ENCODE data around the gene PRKN.

Gene PRKN

DNA sequence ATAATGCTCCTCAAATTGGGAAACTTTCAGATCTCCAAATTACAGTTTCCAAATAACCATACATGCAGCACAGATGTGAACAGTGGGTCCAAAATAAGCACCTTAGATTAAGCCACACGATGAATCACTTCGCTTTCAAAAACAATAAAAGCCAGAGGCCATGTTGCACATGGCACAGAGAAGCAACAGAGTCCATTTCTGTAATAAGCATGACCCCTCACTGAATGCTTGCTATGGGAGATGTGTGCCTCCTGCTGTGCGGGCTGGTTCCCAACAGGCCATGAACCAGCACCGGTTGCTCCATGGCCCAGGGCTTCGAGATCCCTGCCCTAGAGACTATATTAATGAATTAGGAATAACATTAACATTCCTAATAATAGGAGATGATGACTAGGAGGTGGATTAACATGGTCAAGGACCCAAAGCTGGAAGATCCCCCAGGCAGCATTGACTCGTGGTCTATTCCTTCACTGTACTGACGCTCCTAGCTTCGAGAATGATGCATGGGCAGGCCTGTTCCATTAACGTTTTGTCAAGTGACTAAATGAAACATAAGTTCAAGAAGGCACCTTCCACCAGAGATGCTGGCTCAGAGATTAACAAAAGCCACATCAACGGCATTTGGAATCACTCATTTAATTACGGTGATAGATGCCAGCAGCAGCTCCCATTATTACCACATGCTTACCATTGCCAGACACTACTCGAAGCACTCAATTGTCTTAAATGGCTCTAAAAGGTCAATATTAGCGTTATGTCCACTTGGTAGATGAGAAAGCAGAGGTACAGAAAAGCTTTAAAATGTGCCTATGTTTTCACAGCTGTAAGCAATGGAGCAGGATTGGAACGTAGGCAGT is 983.1 kb downstream of the PRKN start:
- DNase-seq, result no peak

DNA sequence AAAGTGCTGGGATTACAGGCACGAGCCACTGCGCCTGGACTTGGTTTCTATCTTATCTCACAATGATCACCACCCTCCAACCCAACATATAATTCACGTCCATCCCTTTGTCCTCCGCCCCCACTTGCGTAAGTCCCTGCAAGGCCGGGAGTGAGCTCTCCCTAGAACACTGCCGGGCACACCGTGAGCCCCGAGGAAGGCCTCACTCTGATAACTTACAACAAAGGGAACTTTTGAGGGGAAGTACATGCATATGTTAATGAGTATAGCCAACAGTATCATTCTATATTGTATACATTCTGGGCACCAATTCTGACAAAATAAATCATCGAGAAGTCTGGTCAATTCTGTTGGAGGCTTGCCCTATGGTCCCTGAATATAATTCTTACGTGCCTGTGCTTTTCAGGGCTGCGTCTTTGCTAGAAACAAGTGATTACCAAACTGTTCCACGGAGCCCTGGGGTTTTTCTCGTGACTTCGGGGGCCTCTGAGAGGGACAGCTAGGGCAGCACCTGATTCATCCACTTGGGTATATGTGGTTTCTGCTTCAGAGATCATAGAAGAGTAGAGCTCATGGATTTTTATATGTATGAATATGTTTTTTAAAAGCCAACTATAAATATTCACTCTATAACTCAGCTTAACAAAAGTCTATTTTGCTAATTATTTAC is 983.9 kb downstream of the PRKN start:
- DNase-seq, result no peak

DNA sequence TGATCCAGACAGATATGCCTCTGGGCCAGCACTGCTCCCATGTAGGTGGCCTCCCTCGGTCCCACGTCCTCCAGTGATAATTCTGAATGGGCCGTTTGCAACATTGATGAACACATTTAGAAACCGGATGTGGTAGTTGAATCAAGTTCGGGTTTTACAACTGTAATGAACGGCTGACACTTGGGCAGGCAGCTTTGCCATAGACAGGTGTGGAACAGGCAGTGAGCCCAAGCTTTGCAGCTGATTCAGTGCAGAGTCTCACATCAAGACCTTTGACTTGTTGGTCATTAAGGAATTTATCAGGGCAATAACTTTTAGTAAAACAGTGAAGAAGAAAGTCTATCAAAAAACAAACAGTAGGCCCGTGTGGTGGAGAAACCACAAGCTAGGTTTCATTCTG is 987.1 kb downstream of the PRKN start:
- DNase-seq, result no peak

DNA sequence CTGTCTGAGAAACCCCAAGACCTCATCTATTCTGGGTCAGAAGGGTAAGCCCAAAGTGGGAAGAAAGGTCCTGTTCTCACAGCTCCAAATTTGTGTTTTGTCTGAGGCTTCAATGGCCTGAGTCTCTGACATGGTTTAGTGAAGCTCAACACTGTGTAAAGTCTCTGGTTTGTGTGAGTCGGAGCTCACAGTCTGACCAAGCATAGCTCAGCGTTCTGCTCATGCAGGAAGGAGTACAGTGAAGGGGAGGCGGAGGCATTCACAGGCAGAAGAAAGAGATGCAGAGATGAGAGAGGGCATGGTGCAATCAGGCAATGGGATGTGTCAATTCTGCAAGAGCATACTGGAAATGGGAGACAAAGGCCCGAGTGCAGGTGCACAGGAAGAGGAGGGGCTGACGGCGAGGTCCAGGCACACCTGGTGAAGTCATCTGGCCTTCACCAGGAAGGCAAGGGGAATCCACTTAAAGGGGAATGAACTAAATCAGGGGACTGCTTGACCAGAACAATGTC is 990.7 kb downstream of the PRKN start:
- no peak for DNase-seq

DNA sequence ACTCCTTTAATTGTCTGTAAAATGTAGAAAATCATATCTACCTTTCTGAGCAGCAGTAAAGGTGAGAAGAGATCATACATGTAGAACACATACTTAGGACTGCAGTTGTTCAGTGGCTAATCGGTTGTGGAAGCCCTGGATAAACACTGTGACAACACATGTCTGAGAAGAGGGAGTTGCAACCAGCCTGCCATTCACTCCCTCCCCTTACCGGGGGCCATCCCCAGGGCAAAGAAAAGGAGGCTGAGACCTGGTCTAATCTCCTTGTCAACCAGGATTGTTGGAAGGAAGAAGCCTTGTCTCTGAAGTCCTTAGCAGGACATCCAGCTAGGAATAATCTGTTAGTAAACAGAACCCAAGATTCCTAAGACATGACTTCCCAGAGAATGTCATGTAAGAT is 991.2 kb downstream of the PRKN start:
- no peak for DNase-seq

DNA sequence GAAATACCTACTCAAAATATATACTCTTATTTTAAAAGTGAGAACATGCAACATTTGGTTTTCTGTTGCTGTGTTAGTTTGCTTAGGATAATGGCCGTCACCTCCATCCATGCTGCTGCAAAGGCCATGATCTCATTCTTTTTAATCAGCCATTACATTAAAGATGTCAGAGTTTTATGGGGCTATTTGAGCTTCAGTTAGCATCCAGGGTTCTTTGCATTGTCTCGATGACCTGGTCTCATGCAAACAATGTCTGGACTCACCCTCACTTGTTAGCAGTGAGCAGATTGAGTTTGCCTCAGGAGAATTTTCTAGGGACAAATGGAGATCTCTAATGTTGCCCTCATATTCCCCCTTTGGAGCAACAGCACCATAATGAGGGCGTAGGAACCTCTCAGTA is 995.0 kb downstream of the PRKN start:
- no peak for DNase-seq

DNA sequence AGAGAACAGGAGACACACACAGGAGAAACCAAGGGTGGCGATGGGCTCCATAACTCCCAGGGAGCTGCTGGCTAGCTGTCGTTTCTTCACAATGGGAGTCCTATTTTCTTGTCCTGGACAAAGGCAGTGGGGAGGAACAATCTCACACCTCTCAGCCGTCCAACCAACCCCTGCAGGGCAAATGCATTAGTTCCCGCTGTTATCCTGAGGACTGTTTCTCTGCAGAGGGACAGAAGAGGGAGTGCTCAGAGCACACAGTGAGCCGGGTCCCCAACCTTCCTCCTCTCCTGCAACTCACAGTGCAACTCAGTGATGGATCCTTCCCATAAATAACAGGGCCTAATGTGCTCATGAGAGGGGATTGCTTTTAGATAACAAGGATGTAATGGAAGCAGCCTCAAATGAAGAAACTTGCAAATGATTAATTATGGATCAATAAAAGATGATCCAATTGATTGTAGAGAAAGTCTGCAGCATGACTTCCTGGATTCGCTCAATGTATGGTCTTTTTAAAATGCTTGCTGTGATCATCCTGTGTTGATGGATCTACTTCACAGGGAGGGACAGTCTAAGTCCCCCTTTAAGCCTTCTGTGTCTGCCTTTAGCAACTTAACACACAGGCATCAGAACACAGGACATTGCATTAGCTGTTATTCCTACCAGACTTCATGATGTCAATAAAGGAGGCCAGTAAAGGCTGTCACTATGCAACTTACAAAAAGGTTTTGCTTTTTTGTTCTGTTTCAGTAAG is 1000.3 kb downstream of the PRKN start:
- no peak for DNase-seq

DNA sequence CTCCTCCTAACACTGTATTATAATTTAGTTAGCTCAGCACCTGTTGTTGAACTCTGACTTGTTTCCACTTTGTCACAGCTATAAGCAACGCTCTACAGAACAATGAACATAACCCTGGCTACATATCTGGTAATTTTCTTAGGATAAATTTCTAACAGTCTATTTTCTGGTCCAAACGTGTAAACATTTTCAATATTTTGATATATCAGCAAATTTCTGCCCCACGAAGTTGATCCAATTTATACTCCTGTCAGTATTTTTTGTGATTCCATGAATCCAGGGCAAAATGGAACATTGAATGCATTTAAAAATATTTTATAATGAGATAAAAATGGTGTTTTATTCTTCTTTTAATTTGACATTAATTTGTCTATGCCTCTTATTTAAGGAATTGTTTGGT is 1005.2 kb downstream of the PRKN start:
- no peak for DNase-seq

DNA sequence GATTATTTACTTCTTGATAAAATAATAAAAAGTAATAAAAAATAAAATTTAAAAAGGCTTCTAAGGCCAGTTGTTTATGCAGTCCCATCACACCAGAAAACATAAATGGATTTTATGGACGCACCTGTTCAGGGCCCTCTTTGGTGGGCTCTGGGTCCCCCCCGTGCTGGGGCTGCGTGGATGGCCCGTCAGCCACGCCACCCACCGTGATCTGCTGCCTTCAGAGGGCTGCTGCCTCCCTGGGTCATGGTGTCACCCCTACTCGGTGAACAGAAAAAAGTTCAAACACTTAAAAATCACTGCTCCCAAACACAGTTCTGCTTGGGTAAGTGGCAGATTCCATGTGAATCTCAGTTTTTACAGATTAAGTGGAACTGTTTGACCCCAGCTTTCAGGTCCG is 1006.1 kb downstream of the PRKN start:
- DNase-seq, result no peak

DNA sequence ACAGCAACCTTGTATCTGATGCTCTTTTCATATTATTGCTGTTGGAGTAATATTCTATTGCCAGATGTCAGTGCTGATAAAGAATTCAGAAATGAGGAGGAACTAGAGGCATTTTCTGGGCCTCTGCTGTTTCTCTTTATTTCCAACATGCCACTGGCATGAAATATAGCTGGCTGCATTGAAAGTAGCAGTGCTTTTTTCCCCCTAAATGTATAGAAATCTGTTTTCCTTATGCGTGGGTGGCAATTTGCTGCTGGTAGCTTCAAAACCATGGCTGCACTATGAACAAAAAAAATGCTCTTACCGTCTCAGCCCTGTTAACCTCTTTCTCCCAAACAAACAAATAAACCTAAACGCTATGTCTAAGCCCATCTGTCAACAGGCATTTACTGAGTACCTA is 1011.4 kb downstream of the PRKN start:
- DNase-seq, result no peak

DNA sequence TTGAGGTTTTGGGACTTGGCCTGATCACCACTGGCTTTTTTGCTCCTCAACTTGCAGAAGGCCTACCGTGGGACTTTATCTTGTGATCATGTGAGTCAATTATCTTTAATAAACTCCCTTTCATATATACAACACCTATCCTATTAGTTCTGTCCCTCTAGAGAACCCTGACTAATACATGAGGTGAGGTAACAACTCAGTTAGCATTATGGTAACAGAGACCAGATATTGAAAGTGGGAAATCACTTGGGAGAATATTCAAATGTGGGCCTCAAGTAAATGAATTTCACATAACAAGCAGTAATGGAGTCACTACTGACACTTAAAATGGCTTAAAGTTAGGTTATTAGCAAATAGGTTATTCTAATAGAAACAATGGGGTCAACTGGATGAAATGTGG is 1015.6 kb downstream of the PRKN start:
- no peak for DNase-seq

DNA sequence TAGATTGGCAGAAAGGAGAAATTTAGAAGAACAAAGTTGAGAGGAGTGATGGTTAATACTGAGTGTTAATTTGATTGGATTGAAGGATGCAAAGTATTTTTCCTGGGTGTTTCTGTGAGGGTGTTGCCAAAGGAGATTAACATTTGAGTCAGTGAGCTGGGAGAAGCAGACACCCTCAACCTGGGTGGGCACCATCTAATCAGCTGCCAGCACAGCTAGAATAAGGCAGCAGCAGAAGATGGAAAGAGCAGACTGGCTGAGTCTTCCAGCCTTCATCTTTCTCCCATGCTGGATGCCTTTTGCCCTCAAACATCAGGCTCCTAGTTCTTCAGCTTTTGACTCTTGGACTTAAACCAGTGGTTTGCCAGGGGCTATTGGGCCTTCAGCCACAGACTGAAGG is 1016.1 kb downstream of the PRKN start:
- DNase-seq, result no peak

DNA sequence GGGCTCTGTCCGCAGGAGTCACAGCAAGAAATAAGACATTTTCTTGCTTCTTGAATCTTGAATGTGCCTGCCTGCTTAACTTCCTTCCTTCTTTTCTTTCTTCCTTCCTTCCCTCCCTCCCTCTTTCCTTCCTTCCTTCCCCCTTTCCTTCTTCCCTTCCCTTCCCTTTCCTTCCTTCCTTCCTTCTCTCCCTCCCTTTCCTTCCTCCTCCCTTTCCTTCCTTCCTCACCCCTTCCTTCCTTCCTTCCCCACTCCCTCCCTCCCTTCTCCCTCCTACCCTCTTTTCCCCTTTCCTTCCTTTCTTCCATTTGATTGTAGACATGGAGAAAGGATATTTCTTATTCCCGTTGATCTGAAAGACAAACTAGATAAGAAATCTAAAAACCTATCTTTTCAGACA is 1016.9 kb downstream of the PRKN start:
- DNase-seq, result no peak

DNA sequence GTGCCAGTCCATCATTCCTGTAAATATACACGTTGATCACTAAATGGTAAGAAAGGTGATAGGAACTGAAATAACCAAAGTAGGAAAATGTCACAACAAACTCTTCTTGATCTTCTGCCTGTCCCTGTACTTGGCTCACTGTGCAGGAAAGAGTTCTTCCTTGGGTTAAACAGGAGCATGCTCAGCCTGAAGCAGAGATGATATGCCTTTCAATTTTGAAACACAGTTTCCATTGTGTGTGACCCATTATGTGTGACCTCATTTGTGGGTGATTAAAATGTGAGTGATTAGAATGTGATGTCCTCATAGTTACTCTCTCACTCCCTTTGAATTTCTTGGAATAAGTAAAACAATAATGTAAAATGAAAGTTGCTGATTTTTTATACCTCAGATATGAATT is 1026.5 kb downstream of the PRKN start:
- DNase-seq, result no peak

DNA sequence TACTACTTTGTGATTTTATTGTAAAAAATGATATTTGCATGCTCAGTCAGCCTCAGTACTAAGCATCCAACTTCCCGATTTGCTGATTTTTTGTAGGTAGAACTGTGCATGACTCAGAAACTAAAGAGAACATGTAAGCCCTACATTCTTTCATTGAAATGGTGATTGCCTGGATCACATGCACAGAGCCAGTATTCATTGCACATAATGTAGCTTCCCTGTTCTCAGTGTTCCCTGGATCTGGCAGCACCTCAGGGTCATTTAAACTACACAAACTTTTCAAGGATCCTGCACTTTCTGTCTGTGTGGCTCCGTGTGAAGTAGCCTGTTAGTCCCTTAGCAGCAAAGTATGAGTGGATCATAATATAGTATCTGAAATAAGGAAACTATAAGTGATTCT is 1030.8 kb downstream of the PRKN start:
- DNase-seq, result no peak

DNA sequence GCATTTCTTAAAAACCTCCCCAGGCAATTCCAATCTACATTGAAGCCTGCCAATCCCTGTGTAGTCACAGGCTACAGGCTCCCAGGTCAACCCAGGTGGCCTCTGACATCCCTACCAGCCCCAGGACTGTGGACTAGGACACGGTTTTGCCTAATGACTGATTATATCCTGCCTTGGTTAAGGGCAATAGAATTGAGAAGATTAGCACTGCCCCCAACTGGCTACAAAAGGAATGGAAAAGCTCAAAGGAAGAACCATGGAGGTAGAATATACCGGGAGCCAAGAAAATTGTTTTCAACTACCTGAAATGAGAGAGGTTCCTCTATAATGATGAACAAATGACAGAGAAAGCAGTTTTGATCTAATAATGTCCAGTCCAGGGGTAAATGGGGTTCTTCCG is 1032.6 kb downstream of the PRKN start:
- DNase-seq, result peak; percentile 23

DNA sequence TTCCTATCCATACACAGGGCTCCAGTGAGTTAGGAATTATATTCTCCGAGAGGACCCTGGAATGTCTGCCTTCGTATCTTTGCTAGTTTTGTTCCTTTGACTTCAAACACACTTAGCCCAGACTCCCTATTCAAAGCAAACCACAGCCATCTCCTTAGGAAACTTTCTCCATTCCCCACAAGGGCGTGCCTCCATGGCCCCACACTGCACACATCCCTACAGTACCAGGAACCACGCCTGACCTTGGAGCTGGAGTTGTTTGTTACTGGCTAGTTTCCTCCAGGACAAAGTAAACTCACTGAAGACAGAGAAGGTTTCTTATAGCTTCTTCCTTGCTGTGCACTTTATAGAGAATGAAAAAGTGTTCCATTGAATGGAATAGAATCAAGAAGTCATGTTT is 1040.9 kb downstream of the PRKN start:
- no peak for DNase-seq

DNA sequence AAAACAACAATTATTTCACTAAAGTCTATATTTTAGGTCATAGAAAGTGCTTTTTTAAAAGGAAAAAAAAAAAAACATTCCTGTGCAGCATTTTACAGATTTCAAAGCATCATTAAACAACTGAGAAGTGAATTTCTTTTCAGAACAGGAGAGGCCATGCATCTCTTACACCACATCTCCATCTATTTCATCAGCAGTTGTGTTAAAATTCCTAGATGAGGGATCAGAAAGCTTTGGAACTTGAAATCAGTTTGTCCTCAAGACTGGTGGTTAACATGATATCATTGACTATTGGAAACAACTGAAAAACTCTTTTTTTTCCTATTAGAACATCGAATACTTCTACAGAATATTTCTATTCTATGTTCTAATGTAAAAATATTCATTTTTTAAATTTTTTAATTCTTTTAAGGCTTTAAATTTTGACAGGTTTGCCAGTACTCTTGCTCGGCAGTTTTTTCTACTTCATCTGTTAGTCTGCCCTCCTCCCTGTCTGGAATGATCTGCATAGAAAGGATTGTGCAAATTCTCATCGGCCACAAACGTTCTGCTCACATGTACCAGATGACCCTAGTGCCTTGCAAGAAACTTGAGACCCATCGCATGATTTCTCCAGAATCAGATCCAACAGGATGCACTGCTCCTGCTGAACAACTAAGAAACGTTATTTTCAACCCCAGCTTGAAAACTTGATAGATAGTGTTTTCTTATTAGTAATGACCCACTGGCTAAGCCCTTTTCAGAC is 1042.7 kb downstream of the PRKN start:
- no peak for DNase-seq

DNA sequence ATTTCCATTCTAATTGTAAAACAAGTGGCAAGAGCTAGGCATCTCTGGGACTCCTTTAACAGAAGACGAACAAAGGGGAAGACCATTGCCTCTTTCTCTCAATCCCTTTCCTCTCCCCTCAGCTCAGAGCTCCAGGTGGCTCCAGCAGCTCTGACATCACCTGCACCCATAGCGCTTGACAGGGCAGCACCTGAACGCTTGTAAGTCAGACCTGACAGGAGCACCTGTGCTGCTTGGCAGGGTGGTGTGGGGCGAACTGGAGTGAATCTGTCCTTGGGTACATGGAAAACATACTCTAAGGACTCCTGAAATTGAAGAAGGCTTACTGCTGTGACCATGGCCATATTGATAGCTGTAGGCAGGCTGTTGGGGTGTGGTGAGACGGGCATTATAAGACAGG is 1044.2 kb downstream of the PRKN start:
- DNase-seq, result no peak

DNA sequence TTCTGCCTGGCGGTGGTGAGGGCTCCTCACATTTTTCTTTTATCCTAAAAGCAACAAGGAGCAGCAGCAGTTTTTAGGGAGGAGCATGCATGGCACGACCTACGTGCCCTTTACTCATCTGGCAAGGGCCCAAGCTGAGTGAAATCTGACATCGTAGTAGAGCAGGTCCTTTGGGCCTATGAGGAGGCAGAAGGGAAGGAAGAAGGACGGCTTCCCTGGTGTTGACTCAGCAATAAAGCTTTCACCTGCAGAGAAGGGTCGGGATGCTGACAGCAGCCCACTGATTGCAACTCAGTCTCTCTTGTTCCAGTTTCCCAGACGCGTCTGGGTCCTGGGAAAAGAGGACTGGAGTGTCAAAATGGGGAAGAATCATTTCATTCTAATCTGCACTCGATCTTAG is 1044.6 kb downstream of the PRKN start:
- no peak for DNase-seq

DNA sequence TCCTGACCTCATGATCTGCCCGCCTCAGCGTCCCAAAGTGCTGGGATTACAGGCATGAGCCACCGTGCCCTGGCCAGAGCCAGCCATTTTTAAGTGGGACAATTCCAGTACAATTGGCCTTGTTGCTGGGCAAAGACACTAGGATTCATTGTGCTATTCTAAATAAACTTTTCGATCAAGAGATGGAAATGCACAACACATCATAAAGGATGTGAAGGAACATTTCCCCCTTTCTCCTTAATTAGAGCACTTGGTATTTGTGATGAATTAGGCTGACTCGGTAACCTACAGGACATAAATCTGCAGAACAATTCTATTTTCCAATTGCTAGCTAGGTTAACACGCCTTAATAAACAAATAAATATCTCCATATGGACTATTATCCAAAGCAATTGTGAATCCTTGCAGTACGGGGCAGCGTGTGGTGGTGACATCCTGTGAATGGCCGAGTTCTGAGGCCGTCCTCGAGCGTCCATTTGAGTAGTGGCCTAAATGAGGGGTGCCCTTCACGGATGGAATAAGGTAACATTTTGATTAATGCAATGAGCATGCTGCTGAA is 1047.5 kb downstream of the PRKN start:
- no peak for DNase-seq

DNA sequence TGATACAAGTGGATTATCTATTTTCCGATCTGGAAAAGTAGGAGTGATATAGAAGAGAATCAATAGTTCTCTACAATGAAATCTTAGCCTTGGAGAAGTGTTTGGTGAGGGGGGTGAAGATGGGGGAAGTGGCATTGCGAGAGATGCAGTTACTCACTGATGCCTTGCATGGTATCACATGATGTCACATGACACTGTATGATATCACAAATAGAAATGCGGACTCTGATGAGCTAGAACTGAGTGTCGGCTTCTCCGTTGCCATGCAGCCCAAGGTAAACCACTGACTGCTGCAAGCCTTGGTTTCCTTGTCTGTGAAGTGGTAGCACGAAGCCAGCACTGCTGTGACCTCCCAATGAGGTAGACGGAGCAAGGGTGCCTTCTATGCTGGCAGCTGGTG is 1050.4 kb downstream of the PRKN start:
- DNase-seq, result no peak

DNA sequence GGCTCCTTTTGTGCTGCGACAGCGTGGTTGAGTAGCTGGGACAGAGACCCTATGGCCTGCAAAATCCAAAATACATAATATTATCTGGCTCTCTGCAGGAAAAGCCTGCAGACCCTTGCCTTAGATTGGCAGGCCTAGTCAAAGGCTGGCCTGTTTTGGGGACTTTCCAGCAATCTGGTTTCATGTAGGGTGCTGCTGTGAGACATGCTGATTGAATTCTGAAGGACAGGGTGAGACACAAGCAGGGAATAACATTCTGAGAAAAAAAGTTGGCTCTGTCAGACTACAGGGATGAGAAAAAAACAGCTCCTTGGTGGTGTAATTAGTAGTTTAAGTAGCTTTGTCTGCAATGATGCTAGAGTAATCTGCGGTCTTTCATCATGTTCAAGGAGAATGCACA is 1051.0 kb downstream of the PRKN start:
- no peak for DNase-seq
